ENCODE results near the gene NEK6. TPM values are rescaled to one million over a fixed set of nuclear protein-coding genes. Genes with fewer than 3 reads are reported as not detected.

NEK6 gene
- total and polyA plus RNA-seq, 10 of the 15 experiments (the other 5 are each of a cell fraction or from before 2014, with no cell fraction given): 31.3 to 161 (median 89.2) TPM

- no peak for FAIRE-seq
- Histone ChIP-seq H3K79me2 (ENCODE audit: control insufficient read depth, insufficient read depth, low read length) (peaks cover 1% of the 10 kb centered on the region; the same call in 1 of the 2 replicates), H3K36me3 (ENCODE audit: control insufficient read depth in 2 of 2, insufficient read depth in 2 of 2, low read length in 1 of 2) (peaks cover 29 to 53% of the 10 kb centered on the region in 2 experiments), H3K27ac (ENCODE audit: control insufficient read depth, insufficient read depth) (no peak overlapping the region), H2AFZ (ENCODE audit: control insufficient read depth, low read depth, low read length) (no peak overlapping the region), H3K4me1 (ENCODE audit: control insufficient read depth, insufficient read depth, low read length) (peaks cover 8% of the 10 kb centered on the region), H3K9ac (ENCODE audit: control insufficient read depth, insufficient read depth, low read length) (no peak overlapping the region), H3K27me3 (replicated peaks in 1 of 2; ENCODE audit: control insufficient read depth in 2 of 2, insufficient read depth in 2 of 2, low read length in 1 of 2) (no peaks in the 10 kb centered on the region), H3K4me2 (ENCODE audit: control insufficient read depth, insufficient read depth) (no peak overlapping the region), H4K20me1 (ENCODE audit: control insufficient read depth, insufficient read depth) (no peaks in the 10 kb centered on the region), H3K9me3 (replicated peaks; ENCODE audit: control insufficient read depth, insufficient read depth, low read length) (no peaks in the 10 kb centered on the region), H3K4me3 (no peak overlapping the region)
- no TSS peak for BruUV-seq (replicated peaks)
- 99% methylated on average over 12 of the region's 12 CpGs for WGBS (ENCODE audit: insufficient coverage, insufficient replicate concordance, low lambda C conversion rate, missing lambda C conversion rate)
- ChIA-PET CTCF (interaction anchor here (0.6 to 2.8 kb wide), 6 partner anchors 53 to 199 kb away, joined by 3 to 17 read pairs (median 4); no protein-coding TSS in a partner anchor), POLR2A (no interaction called here), RAD21 (ENCODE audit: unreplicated experiment) (no interaction called here), SMC1A (ENCODE audit: uncharacterized antibody, unreplicated experiment) (no interaction called here)
- no peak for TF ChIP-seq GABPA (IDR thresholded peaks at IDR 0.05; ENCODE audit: low read depth)
- no peak for TF ChIP-seq IRF4 (IDR thresholded peaks at IDR 0.05; ENCODE audit: low read depth, low read length)
- TF ChIP-seq ZBTB11 (CRISPR knock-in tag; IDR thresholded peaks at IDR 0.05): no peak
- TF ChIP-seq IRF5 (IDR thresholded peaks at IDR 0.05; ENCODE audit: borderline replicate concordance): no peak
- no peak for TF ChIP-seq JUND (IDR thresholded peaks at IDR 0.05; ENCODE audit: low read depth, low read length)
- TF ChIP-seq SIX5 (IDR thresholded peaks at IDR 0.05; ENCODE audit: low read depth, low read length, severe bottlenecking): no peak
- no peak for TF ChIP-seq ESRRA (IDR thresholded peaks at IDR 0.05; ENCODE audit: low read length)
- no peak for TF ChIP-seq NBN (IDR thresholded peaks at IDR 0.05)
- no peak for ATAC-seq
- DNase-seq (ENCODE audit: low read depth, low spot score): no peak
- in situ Hi-C loops (cut with MboI): no loop called here
- intact Hi-C loops (cut with micrococcal nuclease; ENCODE audit: unreplicated experiment): loop anchor here (2.0 kb wide), 1 partner anchor 195 kb away; no protein-coding TSS in a partner anchor
These were observed 63.7 kb downstream of the NEK6 start for GRCh38 chr9:124321416-124321815.

All from GM12878 (cell line).